ENCODE data around the gene DDX19B.

DNA sequence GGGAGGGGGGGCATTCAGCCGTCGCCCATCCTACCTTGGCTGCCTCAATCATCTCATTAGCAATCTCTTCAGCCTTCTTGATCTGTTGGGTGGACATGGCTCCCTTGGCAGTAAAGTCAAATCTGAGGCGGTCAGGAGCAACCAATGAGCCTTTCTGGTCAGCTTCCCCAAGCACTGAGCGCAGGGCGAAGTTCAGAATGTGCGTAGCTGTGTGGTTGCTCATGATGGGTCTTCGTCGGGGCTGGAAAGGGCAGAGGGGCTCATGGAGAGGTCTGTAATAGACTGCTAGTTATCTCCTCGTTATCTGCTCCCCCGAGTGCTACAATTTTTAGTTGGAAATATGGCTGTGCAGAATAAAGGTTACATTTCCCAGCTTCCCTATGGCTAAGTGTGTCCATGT, 40.0 kb upstream of the DDX19B start:
- TF ChIP-seq, protein P1, sequence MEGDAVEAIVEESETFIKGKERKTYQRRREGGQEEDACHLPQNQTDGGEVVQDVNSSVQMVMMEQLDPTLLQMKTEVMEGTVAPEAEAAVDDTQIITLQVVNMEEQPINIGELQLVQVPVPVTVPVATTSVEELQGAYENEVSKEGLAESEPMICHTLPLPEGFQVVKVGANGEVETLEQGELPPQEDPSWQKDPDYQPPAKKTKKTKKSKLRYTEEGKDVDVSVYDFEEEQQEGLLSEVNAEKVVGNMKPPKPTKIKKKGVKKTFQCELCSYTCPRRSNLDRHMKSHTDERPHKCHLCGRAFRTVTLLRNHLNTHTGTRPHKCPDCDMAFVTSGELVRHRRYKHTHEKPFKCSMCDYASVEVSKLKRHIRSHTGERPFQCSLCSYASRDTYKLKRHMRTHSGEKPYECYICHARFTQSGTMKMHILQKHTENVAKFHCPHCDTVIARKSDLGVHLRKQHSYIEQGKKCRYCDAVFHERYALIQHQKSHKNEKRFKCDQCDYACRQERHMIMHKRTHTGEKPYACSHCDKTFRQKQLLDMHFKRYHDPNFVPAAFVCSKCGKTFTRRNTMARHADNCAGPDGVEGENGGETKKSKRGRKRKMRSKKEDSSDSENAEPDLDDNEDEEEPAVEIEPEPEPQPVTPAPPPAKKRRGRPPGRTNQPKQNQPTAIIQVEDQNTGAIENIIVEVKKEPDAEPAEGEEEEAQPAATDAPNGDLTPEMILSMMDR (optimal IDR thresholded peaks at IDR 0.05 in 1 of 3, IDR thresholded peaks at IDR 0.05 in 1 of 3, conservative IDR thresholded peaks at IDR 0.05 in 1 of 3; ENCODE audit: extremely low read depth in 1 of 3, insufficient read depth in 2 of 3, low read length in 3 of 3): no peak
- TF ChIP-seq EZH2 (IDR thresholded peaks at IDR 0.05; ENCODE audit: low read length): no peak
